Activated B cell treated with CpG ODN at 0.5 μM for 24 hours (primary cell): Measurements from ENCODE around the gene PAPSS1. TPM values are rescaled to one million over a fixed set of nuclear protein-coding genes. Genes with fewer than 3 reads are reported as not detected.

Source experiments
- ATAC-seq: fragments of 200-7000 bp; cut with Tn5 transposase; one replicate; pipeline ENCODE4 v1.10.0; 2021; ENCODE audit warnings: low read depth, mild to moderate bottlenecking, moderate library complexity
- CTCF ChIA-PET: fragments of 350-600 bp; sonication (Branson Sonifier 250); formaldehyde crosslinking; loops from one replicate; lab custom pipeline; 2021; ENCODE audit warnings: antibody characterized with exemption; lab: Charles Lee
- POLR2A ChIA-PET: fragments of 350-600 bp; sonication (Branson Sonifier 250); formaldehyde crosslinking; loops from one replicate; lab custom pipeline; 2021; ENCODE audit warnings: antibody characterized with exemption; lab: Charles Lee
- DNase-seq: peaks from one replicate; pipeline ENCODE4 v3.0.0; 2022
- H3K27ac Mint-ChIP-seq: one replicate; pipeline ENCODE4 v1.8.0; 2020; ENCODE audit warnings: mixed read lengths
- H3K27me3 Mint-ChIP-seq: one replicate; pipeline ENCODE4 v1.8.0; 2021; ENCODE audit warnings: mixed read lengths
- H3K36me3 Mint-ChIP-seq: one replicate; pipeline ENCODE4 v1.8.0; 2021; ENCODE audit warnings: low read depth, mixed read lengths
- H3K4me1 Mint-ChIP-seq: one replicate; pipeline ENCODE4 v1.8.0; 2021; ENCODE audit warnings: mixed read lengths
- H3K4me3 Mint-ChIP-seq: one replicate; pipeline ENCODE4 v1.8.0; 2020; ENCODE audit warnings: mild to moderate bottlenecking, mixed read lengths
- H3K9me3 Mint-ChIP-seq: one replicate; pipeline ENCODE4 v1.8.0; 2020; ENCODE audit warnings: mixed read lengths
- CTCF ChIP-seq: fragments of 200-600 bp; IDR thresholded peaks from one replicate; pipeline ENCODE4 v1.8.0; 2022; ENCODE audit warnings: antibody characterized with exemption, mild to moderate bottlenecking
- intact Hi-C: fragments of 100-400 bp; cut with micrococcal nuclease; formaldehyde crosslinking; loops from one replicate; pipeline ENCODE4 v1.15.1; 2024
- total RNA-seq: library from RNA; stranded (reverse); gene quantifications from 2 replicates; pipeline ENCODE4 v1.2.3, GENCODE V29; 2022

Gene PAPSS1
- total RNA-seq, 1 donor from 2014 or later: 31.8 TPM

GRCh38 chr4:107714256-107714655 is 5.8 kb downstream of the PAPSS1 start:
- no peaks in the 10 kb centered on the region for H3K27me3 Mint-ChIP-seq
- no peak for ATAC-seq
- no peaks in the 10 kb centered on the region for H3K36me3 Mint-ChIP-seq
- ChIA-PET CTCF (no interaction called here), POLR2A (no interaction called here)
- H3K4me1 Mint-ChIP-seq: peaks cover 37% of the 10 kb centered on the region
- intact Hi-C loops: no loop called here
- no peak overlapping the region for H3K4me3 Mint-ChIP-seq
- H3K9me3 Mint-ChIP-seq: peaks cover 4% of the 10 kb centered on the region
- no peak for DNase-seq
- no peak for TF ChIP-seq CTCF
- no peak overlapping the region for H3K27ac Mint-ChIP-seq

GRCh38 chr4:107712236-107712635 is 7.8 kb downstream of the PAPSS1 start:
- TF ChIP-seq CTCF: no peak
- POLR2A ChIA-PET: no interaction called here
- Mint-ChIP-seq H3K4me1 (peaks cover 19% of the 10 kb centered on the region), H3K4me3 (no peak overlapping the region), H3K27me3 (no peaks in the 10 kb centered on the region), H3K27ac (no peak overlapping the region), H3K36me3 (peaks cover 2% of the 10 kb centered on the region), H3K9me3 (peaks cover 10% of the 10 kb centered on the region)
- intact Hi-C loops: no loop called here
- no peak for DNase-seq
- no peak for ATAC-seq
- CTCF ChIA-PET: no interaction called here

GRCh38 chr4:107711831-107712230 is 8.2 kb downstream of the PAPSS1 start:
- CTCF ChIA-PET: no interaction called here
- intact Hi-C loops: no loop called here

GRCh38 chr4:107710493-107711459 is 9.3 kb downstream of the PAPSS1 start:
- no peak for TF ChIP-seq CTCF
- no peak for ATAC-seq
- intact Hi-C loops: no loop called here
- no peak overlapping the region for H3K27ac Mint-ChIP-seq
- H3K4me3 Mint-ChIP-seq: no peak overlapping the region
- CTCF ChIA-PET: interaction anchor here (0.6 kb wide), 1 partner anchor 172 kb away, joined by 3 read pairs; no protein-coding TSS in a partner anchor
- H3K36me3 Mint-ChIP-seq: peaks cover 6% of the 10 kb centered on the region
- H3K27me3 Mint-ChIP-seq: no peaks in the 10 kb centered on the region
- no peak for DNase-seq
- POLR2A ChIA-PET: interaction anchor here (0.8 kb wide), 1 partner anchor 10 kb away, joined by 3 read pairs; no protein-coding TSS in a partner anchor
- peaks cover 16% of the 10 kb centered on the region for H3K4me1 Mint-ChIP-seq
- H3K9me3 Mint-ChIP-seq: peaks cover 14% of the 10 kb centered on the region

More at GRCh38 chr4:107711831-107712230, 8.2 kb downstream of the PAPSS1 start:
- POLR2A ChIA-PET: no interaction called here
- Mint-ChIP-seq H3K27me3 (no peaks in the 10 kb centered on the region), H3K4me3 (no peak overlapping the region), H3K27ac (no peak overlapping the region), H3K36me3 (peaks cover 2% of the 10 kb centered on the region), H3K9me3 (peaks cover 10% of the 10 kb centered on the region), H3K4me1 (peaks cover 19% of the 10 kb centered on the region)
- no peak for ATAC-seq
- TF ChIP-seq CTCF: no peak
- DNase-seq: no peak

- DNase-seq: no peak
- Mint-ChIP-seq H3K4me3 (peak overlapping the region; percentile 5), H3K36me3 (peaks cover 14% of the 10 kb centered on the region), H3K27ac (no peak overlapping the region), H3K9me3 (peaks cover 23% of the 10 kb centered on the region), H3K4me1 (peaks cover 16% of the 10 kb centered on the region), H3K27me3 (no peaks in the 10 kb centered on the region)
- intact Hi-C loops: no loop called here
- ChIA-PET CTCF (interaction anchor here (0.6 kb wide), 1 partner anchor 171 kb away, joined by 3 read pairs; no protein-coding TSS in a partner anchor), POLR2A (interaction anchor here (0.8 kb wide), 1 partner anchor 11 kb away, joined by 3 read pairs; no protein-coding TSS in a partner anchor)
- ATAC-seq: peak; percentile 49
- no peak for TF ChIP-seq CTCF
Observed at GRCh38 chr4:107709916-107710315, 10.1 kb downstream of the PAPSS1 start.
